ENCODE measurements around the gene SLC9A9. TPM values are rescaled to one million over a fixed set of nuclear protein-coding genes. Genes with fewer than 3 reads are reported as not detected.

SLC9A9 gene
- total RNA-seq, 3 donors from 2014 or later, result 6.2 to 17.3 (median 7.8) TPM

DNA sequence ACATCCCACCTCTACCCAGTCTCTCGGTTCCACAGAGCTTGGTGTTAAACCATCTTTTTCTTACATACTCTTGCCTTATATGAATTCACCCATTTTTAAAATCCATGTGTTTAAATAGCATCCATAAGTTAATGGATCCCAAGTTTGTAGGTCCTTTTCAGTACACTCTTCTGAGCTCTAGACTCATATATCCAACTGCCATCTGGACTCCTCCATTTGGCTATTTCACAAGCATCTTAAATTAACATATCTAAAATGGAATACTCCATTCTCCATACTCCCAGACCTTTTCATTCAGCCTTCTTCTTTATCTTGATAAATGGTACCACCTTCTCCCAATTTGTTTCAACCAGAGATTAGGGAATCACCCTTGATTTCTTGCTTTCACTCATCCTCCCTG, 615.3 kb downstream of the SLC9A9 start:
- Histone ChIP-seq H3K4me3 (no peak overlapping the region), H3K36me3 (no peaks in the 10 kb centered on the region), H3K27me3 (no peaks in the 10 kb centered on the region), H3K4me1 (no peaks in the 10 kb centered on the region), H3K27ac (no peak overlapping the region), H3K9me3 (no peaks in the 10 kb centered on the region)
- TF ChIP-seq, protein P1, sequence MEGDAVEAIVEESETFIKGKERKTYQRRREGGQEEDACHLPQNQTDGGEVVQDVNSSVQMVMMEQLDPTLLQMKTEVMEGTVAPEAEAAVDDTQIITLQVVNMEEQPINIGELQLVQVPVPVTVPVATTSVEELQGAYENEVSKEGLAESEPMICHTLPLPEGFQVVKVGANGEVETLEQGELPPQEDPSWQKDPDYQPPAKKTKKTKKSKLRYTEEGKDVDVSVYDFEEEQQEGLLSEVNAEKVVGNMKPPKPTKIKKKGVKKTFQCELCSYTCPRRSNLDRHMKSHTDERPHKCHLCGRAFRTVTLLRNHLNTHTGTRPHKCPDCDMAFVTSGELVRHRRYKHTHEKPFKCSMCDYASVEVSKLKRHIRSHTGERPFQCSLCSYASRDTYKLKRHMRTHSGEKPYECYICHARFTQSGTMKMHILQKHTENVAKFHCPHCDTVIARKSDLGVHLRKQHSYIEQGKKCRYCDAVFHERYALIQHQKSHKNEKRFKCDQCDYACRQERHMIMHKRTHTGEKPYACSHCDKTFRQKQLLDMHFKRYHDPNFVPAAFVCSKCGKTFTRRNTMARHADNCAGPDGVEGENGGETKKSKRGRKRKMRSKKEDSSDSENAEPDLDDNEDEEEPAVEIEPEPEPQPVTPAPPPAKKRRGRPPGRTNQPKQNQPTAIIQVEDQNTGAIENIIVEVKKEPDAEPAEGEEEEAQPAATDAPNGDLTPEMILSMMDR (IDR thresholded peaks at IDR 0.05), result no peak
- intact Hi-C loops (cut with DNase I; ENCODE audit: low total_unique reads), result no loop called here
- no peak for DNase-seq (ENCODE audit: low spot score in 2 of 2)

DNA sequence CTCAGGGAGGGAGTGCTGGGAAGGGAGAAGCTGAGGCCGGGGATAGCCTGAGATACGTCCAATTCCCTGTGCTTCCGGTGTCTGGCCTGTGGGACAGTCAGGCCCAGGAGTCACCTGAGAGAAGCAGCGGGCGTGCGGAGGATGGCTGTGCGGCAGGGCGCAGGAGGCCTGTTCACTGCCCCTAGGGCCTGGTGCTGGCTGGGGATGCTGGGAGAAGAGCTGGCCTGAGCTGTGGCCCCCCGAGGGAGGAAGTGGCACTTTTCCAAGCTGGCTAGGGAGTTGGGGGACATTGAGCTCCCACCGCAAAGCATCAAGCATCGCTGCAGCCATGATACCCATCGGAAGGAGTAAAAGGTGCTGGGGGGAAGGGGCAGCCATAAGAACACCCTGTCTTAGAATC, 619.9 kb downstream of the SLC9A9 start:
- H3K9me3 ChIP-seq, result no peaks in the 10 kb centered on the region
- no peaks in the 10 kb centered on the region for H3K36me3 ChIP-seq
- no peak overlapping the region for H3K27ac ChIP-seq
- no peak for DNase-seq (ENCODE audit: low spot score in 2 of 2)
- no peak overlapping the region for H3K4me3 ChIP-seq
- H3K4me1 ChIP-seq, result no peaks in the 10 kb centered on the region
- H3K27me3 ChIP-seq, result no peaks in the 10 kb centered on the region
- TF ChIP-seq, protein P1 (IDR thresholded peaks at IDR 0.05), result no peak
- no peak for TF ChIP-seq POLR2AphosphoS5 (IDR thresholded peaks at IDR 0.05)
- no peak for TF ChIP-seq POLR2A (IDR thresholded peaks at IDR 0.05)
- intact Hi-C loops (cut with DNase I; ENCODE audit: low total_unique reads), result loop anchor here (10.0 kb wide), 1 partner anchor 416 kb away; no protein-coding TSS in a partner anchor

DNA sequence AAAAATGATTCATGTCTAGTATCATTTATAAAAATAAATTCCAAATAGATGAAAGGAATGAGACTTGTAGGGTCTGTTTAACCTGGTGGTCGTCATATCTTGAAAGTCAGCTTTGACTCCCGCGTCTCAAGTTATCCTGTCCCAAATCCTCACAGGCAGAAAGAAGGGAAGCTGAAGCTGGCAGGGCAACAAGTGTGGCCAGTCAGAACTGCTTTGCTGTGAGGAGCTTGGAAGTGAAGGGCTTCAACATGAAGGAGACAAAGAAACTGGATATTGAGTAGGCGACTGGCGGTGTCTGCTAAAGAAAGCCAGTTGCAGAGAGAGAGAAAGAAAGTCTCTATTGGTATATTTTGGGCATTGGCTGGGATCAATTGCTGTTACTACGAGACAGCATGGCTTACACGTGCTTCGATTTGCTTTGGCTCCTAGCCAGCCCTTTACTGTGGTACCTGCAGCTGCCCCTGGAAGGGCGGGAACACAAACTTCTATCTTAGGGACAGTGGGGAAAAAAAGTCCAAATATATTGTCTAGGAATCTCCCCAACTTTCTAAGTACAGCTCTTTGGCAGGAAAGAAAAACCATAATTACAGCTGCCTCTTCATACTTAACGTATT, 621.5 kb downstream of the SLC9A9 start:
- Histone ChIP-seq H3K36me3 (no peaks in the 10 kb centered on the region), H3K4me3 (no peak overlapping the region), H3K27me3 (no peaks in the 10 kb centered on the region), H3K4me1 (no peaks in the 10 kb centered on the region), H3K9me3 (no peaks in the 10 kb centered on the region), H3K27ac (no peak overlapping the region)
- intact Hi-C loops (cut with DNase I; ENCODE audit: low total_unique reads), result loop anchor here (10.0 kb wide), 1 partner anchor 418 kb away; no protein-coding TSS in a partner anchor
- TF ChIP-seq, protein P1 (IDR thresholded peaks at IDR 0.05), result no peak
- TF ChIP-seq POLR2A (IDR thresholded peaks at IDR 0.05) (no peak), POLR2AphosphoS5 (IDR thresholded peaks at IDR 0.05) (no peak)
- DNase-seq (ENCODE audit: low spot score in 2 of 2), result no peak

DNA sequence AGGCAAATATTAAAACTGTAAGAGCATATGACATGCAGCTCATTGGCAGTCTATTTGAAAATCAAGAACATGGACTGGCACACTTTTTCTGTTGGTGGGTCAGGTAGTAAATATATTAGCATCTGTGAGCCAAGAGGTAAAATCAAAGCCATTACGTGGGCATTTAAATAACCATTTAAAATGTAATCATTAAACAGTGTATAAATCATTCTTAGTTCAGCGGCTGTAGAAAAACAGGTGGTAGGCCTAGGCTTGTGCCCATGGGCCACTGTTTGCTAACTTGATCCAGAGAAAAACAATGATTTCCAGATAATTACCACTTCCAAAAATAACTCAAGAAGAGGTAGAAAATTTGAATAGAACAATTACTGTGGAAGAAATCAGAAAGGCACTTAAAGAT, 623.6 kb downstream of the SLC9A9 start:
- H3K36me3 ChIP-seq, result no peaks in the 10 kb centered on the region
- no peak for TF ChIP-seq POLR2AphosphoS5 (IDR thresholded peaks at IDR 0.05)
- no peaks in the 10 kb centered on the region for H3K27me3 ChIP-seq
- no peak overlapping the region for H3K27ac ChIP-seq
- H3K4me3 ChIP-seq, result no peak overlapping the region
- no peaks in the 10 kb centered on the region for H3K9me3 ChIP-seq
- intact Hi-C loops (cut with DNase I; ENCODE audit: low total_unique reads), result loop anchor here (5.0 to 10.0 kb wide), 2 partner anchors 420 to 962 kb away; no protein-coding TSS in a partner anchor
- H3K4me1 ChIP-seq, result no peaks in the 10 kb centered on the region
- no peak for DNase-seq (ENCODE audit: low spot score in 2 of 2)

DNA sequence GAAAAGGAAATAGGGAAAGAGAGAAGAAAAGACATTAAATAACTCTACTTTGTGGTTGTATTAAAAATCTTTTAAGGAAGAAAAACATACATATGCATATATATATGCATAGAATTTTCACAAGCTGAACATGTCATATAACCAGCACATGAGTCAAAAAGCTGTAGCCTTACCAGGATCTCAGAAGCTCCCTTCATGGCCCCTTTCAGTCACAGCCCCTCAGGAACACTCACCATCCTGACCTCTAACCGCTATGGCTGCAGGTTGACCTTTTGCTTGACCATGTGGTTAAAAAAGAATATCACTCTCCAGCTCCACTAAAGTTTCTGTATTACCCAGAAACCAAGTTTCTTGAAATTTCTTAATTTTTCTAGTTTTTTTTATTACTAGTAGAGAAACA, 625.3 kb downstream of the SLC9A9 start:
- H3K9me3 ChIP-seq, result no peaks in the 10 kb centered on the region

More for the DNA sequence above, 625.3 kb downstream of the SLC9A9 start:
- no peaks in the 10 kb centered on the region for H3K27me3 ChIP-seq
- no peak for DNase-seq (ENCODE audit: low spot score in 2 of 2)
- H3K27ac ChIP-seq, result no peak overlapping the region
- TF ChIP-seq POLR2A (IDR thresholded peaks at IDR 0.05) (no peak), POLR2AphosphoS5 (IDR thresholded peaks at IDR 0.05) (no peak)
- TF ChIP-seq, protein P1 (IDR thresholded peaks at IDR 0.05), result no peak
- H3K4me3 ChIP-seq, result no peak overlapping the region
- H3K4me1 ChIP-seq, result no peaks in the 10 kb centered on the region
- no peaks in the 10 kb centered on the region for H3K36me3 ChIP-seq
- intact Hi-C loops (cut with DNase I; ENCODE audit: low total_unique reads), result loop anchor here (5.0 to 10.0 kb wide), 2 partner anchors 422 to 961 kb away; no protein-coding TSS in a partner anchor

Measured in breast epithelium (tissue), 4 donors.